HG03066 (cell line): ENCODE results near the gene ATP6V1D.
"Not testable (repeated sequence)": the region's sequence is repeated elsewhere in the genome, so short reads cannot be mapped to it uniquely, and the experiment has no call there.

Source experiments
- ATAC-seq: cut with Tn5 transposase; IDR thresholded peaks from one replicate; pipeline ENCODE4 v1.9.1; 2021; ENCODE audit warnings: low read depth; ENCODE audit not compliant: unreplicated experiment

The ATP6V1D gene

DNA sequence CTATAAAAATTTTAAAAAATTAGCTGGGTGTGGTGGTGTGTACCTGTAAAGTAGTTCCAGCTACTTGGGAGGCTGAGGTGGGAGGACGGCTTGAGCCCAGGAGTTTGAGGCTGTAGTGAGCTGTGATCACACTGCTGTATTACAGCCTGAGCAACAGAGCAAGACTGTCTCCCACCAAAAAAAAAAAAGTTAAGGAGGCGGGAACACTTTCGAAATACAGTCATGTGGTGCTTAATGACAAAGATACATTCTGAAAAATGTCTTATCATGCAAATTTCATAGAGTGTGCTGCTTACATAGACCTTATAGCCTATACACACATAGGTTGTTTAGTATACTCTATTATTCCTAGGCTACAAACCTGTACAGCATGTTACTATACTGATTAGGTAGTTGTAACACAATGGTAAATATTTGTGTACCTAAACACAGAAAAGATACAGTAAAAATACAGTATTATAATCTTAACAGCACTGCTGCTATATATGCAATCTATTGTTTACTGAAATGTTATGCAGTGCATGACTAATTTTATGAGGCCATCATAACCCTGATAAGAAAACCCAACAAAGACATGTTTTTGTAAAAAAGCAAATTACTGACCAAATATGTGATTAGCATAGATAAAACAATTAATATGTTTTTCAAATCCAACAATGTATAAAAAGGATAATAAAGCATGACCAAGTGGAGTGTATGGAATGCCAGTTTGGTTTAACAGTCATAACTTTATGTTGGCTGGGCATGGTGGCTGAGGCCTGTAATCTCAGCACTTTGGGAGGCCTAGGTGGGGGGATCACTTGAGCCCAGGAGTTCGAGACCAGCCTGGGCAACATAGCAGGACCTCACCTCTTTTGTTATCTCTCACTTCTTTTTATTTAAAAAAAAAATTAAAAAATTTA is 11.9 kb upstream of the ATP6V1D start:
- no peak for ATAC-seq

- no peak for ATAC-seq
Observed at GRCh38 chr14:67370830-67371229, 11.2 kb upstream of the ATP6V1D start.

- no peak for ATAC-seq
Observed at GRCh38 chr14:67365476-67365875, 5.9 kb upstream of the ATP6V1D start.

DNA sequence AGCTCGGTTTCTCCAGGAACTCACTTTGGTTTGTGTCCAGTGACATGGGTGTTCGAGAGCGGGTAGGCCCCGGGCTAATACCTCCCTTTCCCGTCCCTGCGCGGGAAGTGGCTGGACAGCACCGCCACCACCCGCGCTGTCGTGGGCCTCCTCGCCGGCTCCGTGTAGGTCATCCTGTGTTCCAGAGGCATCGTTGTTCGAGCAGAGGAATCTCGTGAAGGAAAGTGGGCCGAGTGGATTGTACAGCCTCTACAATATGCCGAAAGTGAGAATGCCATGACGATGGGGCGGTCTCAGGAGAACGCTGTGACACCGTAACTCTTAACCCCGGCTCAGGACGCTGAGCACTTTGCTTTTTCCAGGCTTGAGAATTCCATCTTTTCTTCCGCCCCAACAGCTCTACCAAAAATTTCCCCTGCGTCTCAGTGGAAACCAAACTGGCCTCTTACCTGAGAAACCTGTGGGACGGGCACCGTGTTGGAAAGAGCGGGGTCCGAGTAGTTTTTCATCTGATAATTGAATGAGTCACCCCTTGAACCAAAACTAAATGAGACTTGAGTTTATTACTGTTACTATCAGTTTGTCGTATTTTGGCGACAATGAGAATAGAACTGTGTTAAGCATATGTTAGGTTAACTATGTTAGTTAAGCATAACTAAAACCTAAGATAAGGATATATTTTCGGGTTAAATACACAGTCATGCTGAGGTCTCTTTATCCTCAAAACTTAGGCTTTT is 1.0 kb upstream of the ATP6V1D start:
- peak; percentile 20 for ATAC-seq

GRCh38 chr14:67358924-67359774 is 455 bp downstream of the ATP6V1D start:
- no peak for ATAC-seq

GRCh38 chr14:67357969-67358354 is 1.6 kb downstream of the ATP6V1D start:
- ATAC-seq: no peak

DNA sequence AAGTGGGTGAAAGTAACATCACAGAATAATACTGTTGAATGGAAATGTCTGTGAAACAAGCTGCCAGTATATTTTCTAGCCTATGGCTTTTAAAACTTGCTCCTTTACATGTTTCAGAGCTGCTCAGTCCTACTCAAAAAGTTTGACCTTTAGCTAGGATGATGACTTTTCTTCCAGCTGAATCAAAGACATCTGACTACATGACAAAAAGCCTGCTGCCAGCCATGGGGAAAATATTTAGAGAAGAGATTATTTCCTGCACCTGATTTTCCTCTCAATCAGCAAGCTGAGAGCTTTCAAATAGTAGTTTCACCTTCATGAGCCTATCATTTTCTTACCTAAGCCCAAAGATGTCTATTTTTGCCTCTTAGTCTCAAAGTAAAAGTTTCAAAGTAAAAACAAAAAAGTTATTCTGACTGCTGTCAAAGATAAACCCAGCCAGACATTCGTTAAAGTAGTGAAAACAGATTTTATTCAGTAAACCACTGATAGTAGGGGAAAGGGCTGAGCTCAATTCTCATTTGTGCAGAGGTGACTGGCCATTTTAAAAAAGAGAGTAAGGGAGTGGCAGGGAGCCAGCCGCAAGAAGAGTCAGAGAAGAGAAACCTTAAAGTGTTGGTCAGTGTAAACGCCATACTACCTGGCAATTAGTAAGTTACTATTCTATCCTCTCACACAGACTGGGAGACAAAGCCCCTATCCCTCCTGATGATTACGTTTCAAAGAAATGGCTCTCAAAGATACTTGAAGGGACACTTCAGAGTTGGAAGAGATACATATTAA is 2.2 kb downstream of the ATP6V1D start:
- no peak for ATAC-seq

DNA sequence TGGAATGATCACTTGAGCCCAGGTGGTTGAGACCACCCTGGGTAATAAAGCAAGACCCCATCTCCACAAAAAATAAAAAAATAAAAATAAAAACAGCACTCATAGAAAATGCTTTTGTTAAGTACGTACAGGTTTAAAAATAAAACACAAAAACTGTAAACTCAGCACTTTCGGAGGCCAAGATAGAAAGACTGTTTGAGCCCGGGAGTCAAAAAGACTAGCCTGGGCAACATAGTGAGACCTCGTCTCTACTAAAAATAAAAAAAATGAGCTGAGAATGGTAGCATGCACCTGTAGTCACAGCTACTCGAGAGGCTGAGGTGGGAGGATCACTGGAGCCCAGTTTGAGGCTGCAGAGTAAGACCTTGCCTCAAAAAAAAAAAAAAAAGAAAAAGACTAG is 7.5 kb downstream of the ATP6V1D start:
- ATAC-seq: no peak

GRCh38 chr14:67345583-67345982 is 14.0 kb downstream of the ATP6V1D start:
- no peak for ATAC-seq

DNA sequence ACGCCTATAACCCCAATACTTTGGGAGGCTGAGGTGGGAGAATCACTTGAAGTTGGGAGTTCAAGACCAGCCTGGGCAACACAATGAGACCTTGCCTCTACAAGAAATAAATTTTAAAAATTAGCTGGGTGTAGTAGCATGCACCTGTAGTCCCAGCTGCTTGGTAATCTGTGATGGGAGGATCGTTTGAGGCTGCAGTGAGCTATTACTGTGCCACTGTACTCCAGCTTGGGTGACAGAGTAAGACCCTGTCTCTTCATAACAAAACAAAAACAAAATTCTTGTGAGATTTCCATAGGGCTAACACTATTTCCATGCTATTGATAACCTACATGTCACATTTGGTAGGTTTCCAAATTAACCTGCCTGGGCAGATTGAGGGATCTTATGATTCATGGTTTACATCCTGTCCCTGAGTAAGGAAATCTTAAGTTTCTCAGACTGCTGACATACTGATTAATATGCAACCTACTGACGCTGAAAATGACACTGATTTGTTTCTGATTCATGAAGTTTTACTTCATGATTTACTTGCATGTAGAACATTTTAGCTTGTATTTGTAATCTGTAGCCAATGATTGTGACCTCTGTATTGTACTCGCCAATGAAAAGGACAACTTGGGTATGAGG is 15.9 kb downstream of the ATP6V1D start:
- ATAC-seq: no peak

DNA sequence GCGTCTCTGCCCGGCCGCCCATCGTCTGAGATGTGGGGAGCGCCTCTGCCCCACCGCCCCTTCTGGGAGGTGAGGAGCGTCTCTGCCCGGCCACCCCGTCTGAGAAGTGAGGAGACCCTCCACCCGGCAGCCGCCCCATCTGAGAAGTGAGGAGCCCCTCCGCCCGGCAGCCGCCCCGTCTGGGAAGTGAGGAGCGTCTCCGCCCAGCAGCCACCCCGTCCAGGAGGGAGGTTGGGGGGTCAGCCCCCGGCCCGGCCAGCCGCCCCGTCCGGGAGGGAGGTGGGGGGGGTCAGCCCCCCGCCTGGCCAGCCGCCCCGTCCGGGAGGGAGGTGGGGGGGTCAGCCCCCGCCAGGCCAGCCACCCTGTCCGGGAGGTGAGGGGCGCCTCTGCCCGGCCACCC is 18.4 kb downstream of the ATP6V1D start:
- ATAC-seq: not testable (repeated sequence)

DNA sequence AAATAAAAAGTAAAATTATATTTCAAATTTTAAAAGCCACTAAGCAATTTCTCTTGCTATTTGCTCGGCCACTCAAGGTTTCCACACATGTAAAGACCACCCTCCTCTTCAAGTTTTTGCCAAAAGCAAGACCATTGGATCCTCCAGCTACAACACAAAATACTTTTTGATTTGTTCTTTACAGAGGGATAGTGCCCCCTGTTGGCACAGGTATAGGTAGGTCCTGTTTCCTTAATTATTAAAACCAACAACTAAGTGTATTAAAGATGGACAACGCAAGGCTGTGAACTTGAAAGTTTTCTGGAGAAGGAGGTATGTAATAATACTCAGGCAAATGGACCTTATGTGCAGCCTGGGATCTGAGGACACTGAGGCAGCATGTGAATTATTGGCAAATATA is 23.8 kb downstream of the ATP6V1D start:
- no peak for ATAC-seq

DNA sequence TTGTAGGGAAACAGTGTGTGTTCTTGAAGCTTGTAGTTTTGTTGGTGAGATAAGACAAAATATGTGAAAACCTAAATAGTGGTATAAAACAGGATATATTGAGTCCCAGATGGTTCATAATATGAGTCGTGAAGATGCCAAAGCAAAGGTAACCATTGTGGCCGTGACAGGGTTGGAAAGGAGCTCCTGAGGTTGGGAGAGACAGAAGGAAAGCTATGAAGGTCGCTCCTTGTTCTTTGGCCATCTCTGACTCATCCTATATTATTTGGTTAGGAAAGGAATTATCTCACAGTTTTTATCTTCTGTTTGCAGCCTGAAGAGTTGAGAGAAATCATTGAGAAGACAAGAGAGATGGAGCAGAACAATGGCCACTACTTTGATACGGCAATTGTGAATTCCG is 27.1 kb downstream of the ATP6V1D start:
- ATAC-seq: no peak

DNA sequence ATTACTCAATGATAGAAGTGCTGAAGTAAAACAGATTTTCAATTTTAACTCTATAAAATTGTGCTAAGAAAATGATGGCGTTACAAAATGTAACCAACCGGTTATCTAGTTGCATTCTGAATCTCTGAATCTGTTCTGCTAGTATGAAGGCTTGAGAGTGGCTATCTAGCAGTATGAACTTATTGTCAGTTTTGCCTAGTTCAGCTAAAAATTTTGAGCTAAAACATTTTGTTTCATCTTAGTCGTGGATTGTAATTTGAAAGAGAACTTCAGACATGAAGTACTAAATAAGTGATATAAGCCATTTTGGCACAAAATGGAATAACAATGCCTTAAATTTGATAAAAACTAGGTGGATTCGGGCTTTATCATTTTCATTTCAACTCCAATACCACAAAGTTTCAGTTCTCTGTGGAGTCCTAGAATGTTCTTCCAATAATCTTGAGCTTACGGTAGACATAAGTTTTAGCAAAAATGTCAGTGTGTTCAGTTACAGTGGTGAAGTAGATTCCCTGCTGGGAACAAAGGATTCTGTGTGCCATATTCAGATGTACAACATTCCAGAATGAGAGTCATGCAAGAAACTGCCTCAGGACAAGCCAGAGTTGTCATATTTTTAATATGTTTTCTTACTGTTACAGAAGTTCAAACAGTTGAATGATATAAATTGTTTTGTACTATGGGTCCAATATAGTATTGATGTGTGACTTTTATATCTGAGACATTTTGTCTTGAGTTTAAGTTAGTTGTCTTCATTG is 28.1 kb downstream of the ATP6V1D start:
- ATAC-seq: no peak

DNA sequence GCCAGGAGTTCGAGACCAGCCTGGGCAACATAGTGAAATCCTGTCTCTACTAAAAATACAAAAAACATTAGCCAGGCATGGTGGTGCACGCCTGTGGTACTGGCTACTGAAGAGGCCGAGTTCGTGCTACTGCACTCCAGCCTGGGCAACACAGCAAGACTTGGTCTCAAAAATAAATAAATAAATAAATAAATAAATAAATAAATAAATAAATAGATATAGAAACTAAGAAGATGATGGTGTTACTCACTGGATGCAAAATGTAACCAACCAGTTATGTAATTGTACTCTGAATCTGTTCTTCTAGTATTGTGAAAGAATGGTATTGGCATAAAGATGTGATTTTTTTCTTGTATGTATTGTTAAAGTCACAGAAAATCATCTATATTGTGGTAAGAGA is 29.9 kb downstream of the ATP6V1D start:
- ATAC-seq: not testable (repeated sequence)

DNA sequence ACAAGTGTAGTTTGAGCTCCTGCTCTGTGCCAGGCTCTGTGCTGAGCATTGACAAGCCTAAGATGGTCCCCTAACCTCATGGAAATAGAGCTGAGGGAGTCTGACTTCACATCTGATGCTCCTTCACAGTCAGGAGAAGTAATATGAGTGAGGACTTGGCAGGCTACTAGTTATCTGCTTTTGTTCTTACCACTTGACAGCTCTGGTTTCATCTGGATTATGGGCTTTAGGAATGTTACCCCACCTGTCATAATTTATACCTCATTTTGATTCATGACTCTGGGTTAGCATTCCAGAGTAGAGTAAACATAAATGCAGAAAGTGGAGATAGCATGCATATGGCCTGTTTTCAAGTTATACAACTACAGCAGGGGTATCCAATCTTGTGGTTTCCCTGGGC is 40.5 kb downstream of the ATP6V1D start:
- no peak for ATAC-seq

DNA sequence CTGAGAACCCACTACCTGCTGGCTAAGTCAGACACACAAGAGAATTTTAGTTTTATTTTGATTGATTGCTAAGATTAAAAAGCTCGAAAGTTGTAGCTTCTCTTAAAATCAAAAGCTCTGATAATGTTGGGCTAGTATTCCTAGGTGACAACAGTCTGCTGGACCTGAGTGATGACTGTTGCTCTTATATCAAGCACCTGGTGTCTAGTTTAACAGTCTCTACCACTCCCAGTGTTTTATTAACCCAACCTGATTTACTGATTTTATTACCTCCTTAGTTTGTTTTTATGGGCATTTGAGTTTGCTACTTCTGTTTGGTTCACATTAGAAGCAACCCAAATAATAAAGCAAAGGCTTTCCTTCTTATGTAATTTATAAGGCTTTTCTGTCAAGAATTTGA is 41.8 kb downstream of the ATP6V1D start:
- ATAC-seq: no peak

DNA sequence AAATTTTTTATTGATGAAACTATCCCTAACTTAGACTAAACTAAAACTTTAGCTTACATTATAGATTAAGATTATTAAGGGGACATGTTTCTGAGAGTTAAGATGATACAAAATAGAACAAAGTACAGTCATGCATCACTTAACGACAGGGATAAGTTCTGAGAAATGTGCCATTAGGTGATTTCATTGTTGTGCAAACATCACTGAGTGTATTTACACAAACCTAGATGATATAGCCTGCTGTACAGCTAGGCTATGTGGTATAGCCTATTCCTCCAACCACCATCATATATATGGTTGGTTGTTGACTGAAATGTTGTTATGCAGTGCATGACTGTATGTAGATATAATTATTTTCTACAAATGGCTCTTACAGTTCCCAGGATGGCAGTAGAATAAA is 46.5 kb downstream of the ATP6V1D start:
- no peak for ATAC-seq

DNA sequence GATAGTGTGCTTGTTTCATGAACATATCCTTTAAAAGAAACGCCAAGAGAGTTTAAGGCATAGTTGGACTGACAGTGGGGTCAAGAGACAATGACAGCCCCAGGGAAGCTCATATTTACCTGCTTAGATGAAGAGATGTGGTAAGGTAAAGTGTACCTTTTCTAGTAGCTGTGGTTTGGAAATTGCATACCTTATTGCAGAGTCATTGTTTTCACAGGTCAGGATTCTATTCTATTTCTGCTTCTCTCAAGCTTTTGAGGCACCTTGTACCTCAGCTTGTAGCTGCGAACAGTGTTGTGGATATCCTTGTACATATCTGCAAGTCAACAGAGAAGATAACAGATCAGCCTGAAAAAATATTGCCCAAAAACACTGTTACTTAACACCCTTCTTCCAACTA is 47.7 kb downstream of the ATP6V1D start:
- no peak for ATAC-seq
